ENCODE results near the gene YKT6.
A peak's percentile ranks its signal among the peaks of the same experiment; 100 is the strongest.
"Not testable (repeated sequence)": the region's sequence is repeated elsewhere in the genome, so short reads cannot be mapped to it uniquely, and the experiment has no call there.

Gene YKT6

GRCh38 chr7:44194069-44194468, 6.7 kb upstream of the YKT6 start:
- no peak for DNase-seq (ENCODE audit: low spot score)

GRCh38 chr7:44194562-44195145, 6.1 kb upstream of the YKT6 start:
- no peak for DNase-seq (ENCODE audit: low spot score)

GRCh38 chr7:44195889-44196288, 4.9 kb upstream of the YKT6 start:
- no peak for DNase-seq (ENCODE audit: low spot score)

GRCh38 chr7:44196450-44196872, 4.3 kb upstream of the YKT6 start:
- DNase-seq (ENCODE audit: low spot score), result peak; percentile 85

GRCh38 chr7:44197474-44197873, 3.3 kb upstream of the YKT6 start:
- DNase-seq (ENCODE audit: low spot score), result no peak

- not testable (repeated sequence) for DNase-seq (ENCODE audit: low spot score)
Measured at GRCh38 chr7:44200163-44200562, 615 bp upstream of the YKT6 start.

GRCh38 chr7:44201813-44202212, 1.0 kb downstream of the YKT6 start:
- DNase-seq (ENCODE audit: low spot score), result no peak

- DNase-seq (ENCODE audit: low spot score), result no peak
Measured at GRCh38 chr7:44206008-44206407, 5.2 kb downstream of the YKT6 start.

- no peak for DNase-seq (ENCODE audit: low spot score)
Measured at GRCh38 chr7:44208085-44208484, 7.3 kb downstream of the YKT6 start.

- no peak for DNase-seq (ENCODE audit: low spot score)
Measured at GRCh38 chr7:44210107-44210506, 9.3 kb downstream of the YKT6 start.

GRCh38 chr7:44211126-44211675, 10.4 kb downstream of the YKT6 start:
- DNase-seq (ENCODE audit: low spot score), result no peak

GRCh38 chr7:44212018-44212417, 11.2 kb downstream of the YKT6 start:
- DNase-seq (ENCODE audit: low spot score), result no peak

GRCh38 chr7:44212581-44213184, 11.9 kb downstream of the YKT6 start:
- DNase-seq (ENCODE audit: low spot score), result no peak

- DNase-seq (ENCODE audit: low spot score), result no peak
Measured at GRCh38 chr7:44213206-44213876, 12.6 kb downstream of the YKT6 start.

GRCh38 chr7:44213877-44214388, 13.2 kb downstream of the YKT6 start:
- DNase-seq (ENCODE audit: low spot score), result peak; percentile 37

- DNase-seq (ENCODE audit: low spot score), result no peak
Measured at GRCh38 chr7:44215531-44215930, 14.8 kb downstream of the YKT6 start.

- DNase-seq (ENCODE audit: low spot score), result no peak
Measured at GRCh38 chr7:44216019-44216418, 15.2 kb downstream of the YKT6 start.

- no peak for DNase-seq (ENCODE audit: low spot score)
Measured at GRCh38 chr7:44216521-44217222, 15.9 kb downstream of the YKT6 start.

- DNase-seq (ENCODE audit: low spot score), result no peak
Measured at GRCh38 chr7:44217223-44217714, 16.5 kb downstream of the YKT6 start.

GRCh38 chr7:44217852-44218402, 17.1 kb downstream of the YKT6 start:
- no peak for DNase-seq (ENCODE audit: low spot score)

GRCh38 chr7:44218418-44219201, 17.8 kb downstream of the YKT6 start:
- DNase-seq (ENCODE audit: low spot score), result no peak

Data from NAMALWA (cell line).